Right lobe of liver (tissue), 6 donors: ENCODE data around the gene RABEP2. TPM values are rescaled to one million over a fixed set of nuclear protein-coding genes. Genes with fewer than 3 reads are reported as not detected.

Source experiments
- ATAC-seq, 4 donors: fragments of 200-7000 bp; cut with Tn5 transposase; one replicate each; pipeline ENCODE4 v1.9.1; 2020; ENCODE audit warnings: mild to moderate bottlenecking in 4 of 4, moderate library complexity in 4 of 4
- DNase-seq, 3 donors: peaks; one replicate each; pipeline ENCODE4 v3.0.0-alpha.2; 2020
- H3K27ac ChIP-seq, 3 donors: fragments of 200-600 bp; one replicate each; pipeline ENCODE4 v1.8.0; 2022
- H3K27me3 ChIP-seq, 2 donors: fragments of 200-600 bp; one replicate each; pipeline ENCODE4 v1.8.0; 2022
- H3K36me3 ChIP-seq, 4 donors: fragments of 200-600 bp; sonication (generic) in 1 of 4; one replicate each; pipeline versions ENCODE4 v1.5.1 to v1.8.0; 2017 to 2022; ENCODE audit warnings: control low read depth in 1 of 4
- H3K4me1 ChIP-seq, 4 donors: fragments of 200-600 bp; sonication (generic) in 1 of 4; one replicate each; pipeline versions ENCODE4 v1.5.1 to v1.8.0; 2017 to 2022; ENCODE audit warnings: control low read depth in 1 of 4
- H3K4me3 ChIP-seq, 3 donors: fragments of 200-600 bp; one replicate each; pipeline ENCODE4 v1.8.0; 2022
- H3K9me3 ChIP-seq, 4 donors: fragments of 200-600 bp; sonication (generic) in 1 of 4; one replicate each; pipeline versions ENCODE4 v1.5.1 to v1.8.0; 2017 to 2022; ENCODE audit warnings: control low read depth in 1 of 4
- CTCF ChIP-seq, 4 donors: fragments of 200-600 bp in 3 of 4; fragments of 450-650 bp in 1 of 4; IDR thresholded peaks; one replicate each; pipeline versions ENCODE4 v1.5.1 to v1.8.0; 2016 to 2022; ENCODE audit warnings: antibody characterized with exemption in 4 of 4, mild to moderate bottlenecking in 2 of 4
- POLR2A ChIP-seq: fragments of 450-650 bp; IDR thresholded peaks from one replicate; pipeline ENCODE4 v1.6.1; 2017; ENCODE audit warnings: antibody characterized with exemption, mild to moderate bottlenecking
- WGBS: methylation state at CpG from one replicate; pipeline ENCODE4 v1.1.6; 2018; ENCODE audit warnings: low coverage, low lambda C conversion rate; ENCODE audit not compliant: insufficient coverage; ENCODE audit errors: missing lambda C conversion rate; 5-methylcytosine and 5-hydroxymethylcytosine counted together
- intact Hi-C, 2 donors: fragments of 100-400 bp; cut with DNase I; formaldehyde crosslinking; loops; one replicate each; pipeline versions ENCODE4 v1.11.2 to v1.14.1; 2022
- total RNA-seq, 6 experiments: library from RNA; depleted of rRNA in 2 of 6; stranded (reverse); fragments of >200 nt in 2 of 6; fragmentation: NEBNext Ultra II Directional in 3 of 6; extraction: Animal tissue kit (Norgen Biotek cat#: 25700) in 3 of 6; gene quantifications; one replicate each; pipeline versions ENCODE4 v1.1.0 to v1.2.4, GENCODE V29; 2016 to 2023
- donor health status: DM: no; HTN: yes; CAD: no.
- donor health status: DM: no; HTN: no; CAD: no.
- donor health status: DM: no; HTN: no; CAD: no.
- donor health status: DM: no; HTN: yes; CAD: no.
- donor health status: DM: no; HTN: yes; CAD: no.

The RABEP2 gene
- total RNA-seq, 6 experiments from 2014 or later: 5.0 to 21.0 (median 9.1) TPM

DNA sequence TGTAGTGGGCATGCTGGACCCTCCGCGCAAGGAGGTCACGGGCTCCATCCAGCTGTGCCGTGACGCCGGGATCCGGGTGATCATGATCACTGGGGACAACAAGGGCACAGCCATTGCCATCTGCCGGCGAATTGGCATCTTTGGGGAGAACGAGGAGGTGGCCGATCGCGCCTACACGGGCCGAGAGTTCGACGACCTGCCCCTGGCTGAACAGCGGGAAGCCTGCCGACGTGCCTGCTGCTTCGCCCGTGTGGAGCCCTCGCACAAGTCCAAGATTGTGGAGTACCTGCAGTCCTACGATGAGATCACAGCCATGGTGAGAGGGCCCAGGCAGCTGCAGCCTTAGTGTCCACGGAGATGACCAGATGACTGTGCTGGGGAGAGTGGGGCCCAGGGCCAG is 24.4 kb downstream of the RABEP2 start:
- Histone ChIP-seq H3K4me3 (no peak overlapping the region), H3K9me3 (no peaks in the 10 kb centered on the region), H3K27ac (no peak overlapping the region), H3K4me1 (no peaks in the 10 kb centered on the region), H3K36me3 (no peaks in the 10 kb centered on the region), H3K27me3 (no peaks in the 10 kb centered on the region)
- DNase-seq (no peak), ATAC-seq (no peak)
- TF ChIP-seq CTCF (IDR thresholded peaks at IDR 0.05) (no peak), POLR2A (no peak)
- intact Hi-C loops: no loop called here
- 94% methylated on average over 8 of the region's 25 CpGs for WGBS

- intact Hi-C loops: no loop called here
- H3K27ac ChIP-seq: no peak overlapping the region
- H3K27me3 ChIP-seq: no peaks in the 10 kb centered on the region
- TF ChIP-seq CTCF (IDR thresholded peaks at IDR 0.05) (no peak), POLR2A (no peak)
- DNase-seq (no peak), ATAC-seq (no peak)
- H3K9me3 ChIP-seq: no peaks in the 10 kb centered on the region
- no peaks in the 10 kb centered on the region for H3K36me3 ChIP-seq
- 70% methylated on average over 4 of the region's 11 CpGs for WGBS
- no peaks in the 10 kb centered on the region for H3K4me1 ChIP-seq
- H3K4me3 ChIP-seq: no peak overlapping the region
These were observed 25.0 kb downstream of the RABEP2 start for GRCh38 chr16:28899882-28900590.

- Histone ChIP-seq H3K4me3 (no peak overlapping the region), H3K4me1 (no peaks in the 10 kb centered on the region), H3K9me3 (no peaks in the 10 kb centered on the region), H3K27me3 (no peaks in the 10 kb centered on the region), H3K36me3 (no peaks in the 10 kb centered on the region), H3K27ac (no peak overlapping the region)
- WGBS: 100% methylated on average over 2 of the region's 4 CpGs
- no peak for TF ChIP-seq POLR2A
- no peak for TF ChIP-seq CTCF (IDR thresholded peaks at IDR 0.05)
- intact Hi-C loops: no loop called here
- no peak for DNase-seq
- ATAC-seq: no peak
These were observed 26.1 kb downstream of the RABEP2 start for GRCh38 chr16:28898942-28899341.

GRCh38 chr16:28898266-28898665 is 26.8 kb downstream of the RABEP2 start:
- ATAC-seq (no peak), DNase-seq (no peak)
- 82% methylated on average over 4 of the region's 15 CpGs for WGBS
- H3K36me3 ChIP-seq: no peaks in the 10 kb centered on the region
- intact Hi-C loops: no loop called here
- no peak overlapping the region for H3K4me3 ChIP-seq
- no peak overlapping the region for H3K27ac ChIP-seq
- H3K4me1 ChIP-seq: no peaks in the 10 kb centered on the region
- H3K9me3 ChIP-seq: no peaks in the 10 kb centered on the region
- TF ChIP-seq POLR2A (no peak), CTCF (IDR thresholded peaks at IDR 0.05) (no peak)
- H3K27me3 ChIP-seq: no peaks in the 10 kb centered on the region

- no peak for DNase-seq
- Histone ChIP-seq H3K9me3 (no peaks in the 10 kb centered on the region), H3K4me3 (no peak overlapping the region), H3K27me3 (no peaks in the 10 kb centered on the region), H3K4me1 (no peaks in the 10 kb centered on the region), H3K27ac (no peak overlapping the region), H3K36me3 (no peaks in the 10 kb centered on the region)
- WGBS: 73% methylated on average over 3 of the region's 4 CpGs
- TF ChIP-seq POLR2A (no peak), CTCF (IDR thresholded peaks at IDR 0.05) (no peak)
- no peak for ATAC-seq
- intact Hi-C loops: no loop called here
These were observed 27.2 kb downstream of the RABEP2 start for GRCh38 chr16:28897826-28898225.
